HepG2 (cell line): Measurements from ENCODE around the gene CLDN7. TPM values are rescaled to one million over a fixed set of nuclear protein-coding genes. Genes with fewer than 3 reads are reported as not detected.
A peak's percentile ranks its signal among the peaks of the same experiment; 100 is the strongest.

Source experiments
- AKAP8 ChIP-seq: sonication (generic); formaldehyde crosslinking; IDR thresholded peaks from 2 replicates; pipeline ENCODE4 v1.5.1; 2020; ENCODE audit warnings: mild to moderate bottlenecking, missing genetic modification reagents
- ATF1 ChIP-seq: IDR thresholded peaks from 2 replicates; pipeline ENCODE4 v1.6.1; 2016; ENCODE audit warnings: mild to moderate bottlenecking, control low read depth
- HOXA3 ChIP-seq: sonication (generic); formaldehyde crosslinking; IDR thresholded peaks from 2 replicates; pipeline ENCODE4 v1.5.0; 2020; ENCODE audit warnings: missing genetic modification reagents
- JUN ChIP-seq: sonication (generic); formaldehyde crosslinking; IDR thresholded peaks from 2 replicates; pipeline ENCODE4 v1.4.0; 2020; ENCODE audit warnings: mild to moderate bottlenecking, missing genetic modification reagents
- NCOA1 ChIP-seq: sonication (generic); formaldehyde crosslinking; IDR thresholded peaks from 2 replicates; pipeline ENCODE4 v1.9.0; 2021; ENCODE audit warnings: missing genetic modification reagents
- STAT5B ChIP-seq: sonication (generic); formaldehyde crosslinking; IDR thresholded peaks from 2 replicates; pipeline ENCODE4 v1.4.0; 2020; ENCODE audit warnings: missing genetic modification reagents
- ZNF839 ChIP-seq: sonication (generic); formaldehyde crosslinking; IDR thresholded peaks from 2 replicates; pipeline ENCODE4 v1.4.0; 2020; ENCODE audit warnings: missing genetic modification reagents, mild to moderate bottlenecking, borderline replicate concordance
- polyA plus RNA-seq, 8 experiments: library from polyadenylated mRNA; depleted of rRNA in 3 of 8; stranded (reverse) in 7 of 8; unstranded in 1 of 8; fragments of >200 nt; fragmentation: Illumina TruSeq in 4 of 8; extraction: Trizol in 4 of 8; gene quantifications; 2 replicates each; pipeline versions ENCODE4 v1.2.1 to v1.2.3, GENCODE V29; 2011 to 2016; ENCODE audit warnings: low read depth in 4 of 8, missing spikeins in 1 of 8, mixed read lengths in 1 of 8; ENCODE audit not compliant: insufficient read depth in 1 of 8
- total RNA-seq, 5 experiments: library from RNA; depleted of rRNA; stranded (reverse); fragments of >200 nt; fragmentation: Illumina TruSeq; extraction: Trizol; gene quantifications; 2 replicates each; pipeline ENCODE4 v1.2.3, GENCODE V29; 2016; ENCODE audit warnings: low read depth in 1 of 5
- TF ChIP-seq, protein P1 (sequence below): sonication (generic); formaldehyde crosslinking; IDR thresholded peaks from 2 replicates; pipeline ENCODE4 v1.4.0; 2020; ENCODE audit warnings: mild to moderate bottlenecking, missing genetic modification reagents, borderline replicate concordance
- TF ChIP-seq, protein P2 (sequence below): sonication (generic); formaldehyde crosslinking; IDR thresholded peaks from 2 replicates; pipeline ENCODE4 v1.5.0; 2020; ENCODE audit warnings: missing genetic modification reagents
- TF ChIP-seq, protein P3 (sequence below), 2 experiments: sonication (generic) in 1 of 2; formaldehyde crosslinking in 1 of 2; IDR thresholded peaks; 2 replicates each; pipeline versions ENCODE4 v1.6.1 to v1.9.0; 2014 to 2022; ENCODE audit warnings: antibody characterized with exemption in 1 of 2, borderline replicate concordance in 1 of 2, inconsistent platforms in 1 of 2, low read depth in 1 of 2, missing genetic modification reagents in 1 of 2
- TF ChIP-seq, protein P4 (sequence below): sonication (generic); formaldehyde crosslinking; IDR thresholded peaks from 2 replicates; pipeline ENCODE4 v1.4.0; 2020; ENCODE audit warnings: missing genetic modification reagents, borderline replicate concordance
- TF ChIP-seq, protein P5 (sequence below): sonication (generic); formaldehyde crosslinking; IDR thresholded peaks from 2 replicates; pipeline ENCODE4 v1.9.0; 2021; ENCODE audit warnings: missing genetic modification reagents, borderline replicate concordance

CLDN7 gene
- total and polyA plus RNA-seq, 2 of the 13 experiments (the other 11 are each of a cell fraction or from before 2014, with no cell fraction given): not detected

DNA sequence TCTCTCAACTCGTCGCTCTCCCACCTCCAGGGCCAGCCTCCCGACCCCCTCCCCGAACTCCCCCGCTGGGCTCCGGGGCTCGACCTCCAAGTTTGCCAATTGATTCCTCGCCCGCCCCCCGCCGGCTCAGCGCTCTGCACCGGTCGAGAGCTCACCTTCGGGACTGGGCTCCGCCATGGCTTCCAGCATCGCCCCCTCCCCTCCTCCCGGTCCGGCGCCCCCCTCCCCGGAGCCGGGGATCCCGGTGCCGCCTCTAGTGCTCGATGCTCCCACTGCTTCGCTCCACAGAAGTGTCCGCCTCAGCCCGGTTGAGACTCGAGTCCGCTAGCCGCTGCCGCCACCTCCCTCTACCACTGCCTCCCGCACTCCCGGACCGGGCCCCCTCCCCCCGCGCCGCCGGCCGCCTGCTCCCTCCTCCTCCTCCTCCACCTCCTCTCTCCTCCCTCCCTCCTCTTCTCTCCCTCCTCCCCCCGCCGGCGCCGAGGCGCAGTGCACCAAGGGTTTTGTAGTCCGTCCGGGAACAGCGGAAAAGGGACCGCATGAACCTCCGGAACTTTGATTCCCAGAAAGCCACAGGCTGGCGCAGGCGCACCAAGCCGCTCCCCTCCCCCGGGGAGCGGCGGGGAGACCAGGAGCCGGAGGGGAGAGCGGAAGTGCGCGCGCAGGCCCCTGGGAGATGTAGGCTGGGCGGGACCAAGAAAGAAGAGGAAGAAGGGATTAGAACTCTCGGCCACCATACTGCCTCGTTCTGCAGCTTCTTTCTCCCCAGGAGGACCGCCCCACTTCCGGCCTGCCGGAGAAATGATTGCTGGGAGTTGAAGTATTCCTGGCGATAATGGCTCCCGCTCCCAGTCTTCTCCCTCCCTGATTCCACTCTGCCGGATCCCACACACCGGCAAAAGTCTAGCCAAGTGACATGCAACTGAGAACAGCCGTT, 22.9 kb downstream of the CLDN7 start, which contains the start of gene PHF23 (continued):
- 0 out of 2 replicates have a peak, but pooled peaks have one; percentile 37 for TF ChIP-seq JUN (CRISPR knock-in tag)
- TF ChIP-seq STAT5B (CRISPR knock-in tag): no peak
- no peak for TF ChIP-seq NCOA1 (CRISPR knock-in tag)
- peak; percentile 85 for TF ChIP-seq HOXA3 (CRISPR knock-in tag)
- TF ChIP-seq, protein P1, sequence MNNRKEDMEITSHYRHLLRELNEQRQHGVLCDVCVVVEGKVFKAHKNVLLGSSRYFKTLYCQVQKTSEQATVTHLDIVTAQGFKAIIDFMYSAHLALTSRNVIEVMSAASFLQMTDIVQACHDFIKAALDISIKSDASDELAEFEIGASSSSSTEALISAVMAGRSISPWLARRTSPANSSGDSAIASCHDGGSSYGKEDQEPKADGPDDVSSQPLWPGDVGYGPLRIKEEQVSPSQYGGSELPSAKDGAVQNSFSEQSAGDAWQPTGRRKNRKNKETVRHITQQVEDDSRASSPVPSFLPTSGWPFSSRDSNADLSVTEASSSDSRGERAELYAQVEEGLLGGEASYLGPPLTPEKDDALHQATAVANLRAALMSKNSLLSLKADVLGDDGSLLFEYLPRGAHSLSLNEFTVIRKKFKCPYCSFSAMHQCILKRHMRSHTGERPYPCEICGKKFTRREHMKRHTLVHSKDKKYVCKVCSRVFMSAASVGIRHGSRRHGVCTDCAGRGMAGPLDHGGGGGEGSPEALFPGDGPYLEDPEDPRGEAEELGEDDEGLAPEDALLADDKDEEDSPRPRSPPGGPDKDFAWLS (CRISPR knock-in tag): no peak
- TF ChIP-seq, protein P2, sequence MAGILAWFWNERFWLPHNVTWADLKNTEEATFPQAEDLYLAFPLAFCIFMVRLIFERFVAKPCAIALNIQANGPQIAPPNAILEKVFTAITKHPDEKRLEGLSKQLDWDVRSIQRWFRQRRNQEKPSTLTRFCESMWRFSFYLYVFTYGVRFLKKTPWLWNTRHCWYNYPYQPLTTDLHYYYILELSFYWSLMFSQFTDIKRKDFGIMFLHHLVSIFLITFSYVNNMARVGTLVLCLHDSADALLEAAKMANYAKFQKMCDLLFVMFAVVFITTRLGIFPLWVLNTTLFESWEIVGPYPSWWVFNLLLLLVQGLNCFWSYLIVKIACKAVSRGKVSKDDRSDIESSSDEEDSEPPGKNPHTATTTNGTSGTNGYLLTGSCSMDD: no peak
- TF ChIP-seq, protein P3, sequence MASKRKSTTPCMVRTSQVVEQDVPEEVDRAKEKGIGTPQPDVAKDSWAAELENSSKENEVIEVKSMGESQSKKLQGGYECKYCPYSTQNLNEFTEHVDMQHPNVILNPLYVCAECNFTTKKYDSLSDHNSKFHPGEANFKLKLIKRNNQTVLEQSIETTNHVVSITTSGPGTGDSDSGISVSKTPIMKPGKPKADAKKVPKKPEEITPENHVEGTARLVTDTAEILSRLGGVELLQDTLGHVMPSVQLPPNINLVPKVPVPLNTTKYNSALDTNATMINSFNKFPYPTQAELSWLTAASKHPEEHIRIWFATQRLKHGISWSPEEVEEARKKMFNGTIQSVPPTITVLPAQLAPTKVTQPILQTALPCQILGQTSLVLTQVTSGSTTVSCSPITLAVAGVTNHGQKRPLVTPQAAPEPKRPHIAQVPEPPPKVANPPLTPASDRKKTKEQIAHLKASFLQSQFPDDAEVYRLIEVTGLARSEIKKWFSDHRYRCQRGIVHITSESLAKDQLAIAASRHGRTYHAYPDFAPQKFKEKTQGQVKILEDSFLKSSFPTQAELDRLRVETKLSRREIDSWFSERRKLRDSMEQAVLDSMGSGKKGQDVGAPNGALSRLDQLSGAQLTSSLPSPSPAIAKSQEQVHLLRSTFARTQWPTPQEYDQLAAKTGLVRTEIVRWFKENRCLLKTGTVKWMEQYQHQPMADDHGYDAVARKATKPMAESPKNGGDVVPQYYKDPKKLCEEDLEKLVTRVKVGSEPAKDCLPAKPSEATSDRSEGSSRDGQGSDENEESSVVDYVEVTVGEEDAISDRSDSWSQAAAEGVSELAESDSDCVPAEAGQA (IDR thresholded peaks at IDR 0.05; ENCODE audit: low read depth): no peak
- TF ChIP-seq, protein P3 (CRISPR knock-in tag; IDR thresholded peaks at IDR 0.05; ENCODE audit: borderline replicate concordance): no peak
- peak; percentile 69; the same call in 1 of the 2 replicates for TF ChIP-seq AKAP8
- TF ChIP-seq, protein P4, sequence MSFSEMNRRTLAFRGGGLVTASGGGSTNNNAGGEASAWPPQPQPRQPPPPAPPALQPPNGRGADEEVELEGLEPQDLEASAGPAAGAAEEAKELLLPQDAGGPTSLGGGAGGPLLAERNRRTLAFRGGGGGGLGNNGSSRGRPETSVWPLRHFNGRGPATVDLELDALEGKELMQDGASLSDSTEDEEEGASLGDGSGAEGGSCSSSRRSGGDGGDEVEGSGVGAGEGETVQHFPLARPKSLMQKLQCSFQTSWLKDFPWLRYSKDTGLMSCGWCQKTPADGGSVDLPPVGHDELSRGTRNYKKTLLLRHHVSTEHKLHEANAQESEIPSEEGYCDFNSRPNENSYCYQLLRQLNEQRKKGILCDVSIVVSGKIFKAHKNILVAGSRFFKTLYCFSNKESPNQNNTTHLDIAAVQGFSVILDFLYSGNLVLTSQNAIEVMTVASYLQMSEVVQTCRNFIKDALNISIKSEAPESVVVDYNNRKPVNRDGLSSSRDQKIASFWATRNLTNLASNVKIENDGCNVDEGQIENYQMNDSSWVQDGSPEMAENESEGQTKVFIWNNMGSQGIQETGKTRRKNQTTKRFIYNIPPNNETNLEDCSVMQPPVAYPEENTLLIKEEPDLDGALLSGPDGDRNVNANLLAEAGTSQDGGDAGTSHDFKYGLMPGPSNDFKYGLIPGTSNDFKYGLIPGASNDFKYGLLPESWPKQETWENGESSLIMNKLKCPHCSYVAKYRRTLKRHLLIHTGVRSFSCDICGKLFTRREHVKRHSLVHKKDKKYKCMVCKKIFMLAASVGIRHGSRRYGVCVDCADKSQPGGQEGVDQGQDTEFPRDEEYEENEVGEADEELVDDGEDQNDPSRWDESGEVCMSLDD (CRISPR knock-in tag): no peak
- TF ChIP-seq ATF1 (CRISPR knock-in tag): peak; percentile 73; the same call in 1 of the 2 replicates
- TF ChIP-seq ZNF839 (CRISPR knock-in tag): no peak
- TF ChIP-seq, protein P5, sequence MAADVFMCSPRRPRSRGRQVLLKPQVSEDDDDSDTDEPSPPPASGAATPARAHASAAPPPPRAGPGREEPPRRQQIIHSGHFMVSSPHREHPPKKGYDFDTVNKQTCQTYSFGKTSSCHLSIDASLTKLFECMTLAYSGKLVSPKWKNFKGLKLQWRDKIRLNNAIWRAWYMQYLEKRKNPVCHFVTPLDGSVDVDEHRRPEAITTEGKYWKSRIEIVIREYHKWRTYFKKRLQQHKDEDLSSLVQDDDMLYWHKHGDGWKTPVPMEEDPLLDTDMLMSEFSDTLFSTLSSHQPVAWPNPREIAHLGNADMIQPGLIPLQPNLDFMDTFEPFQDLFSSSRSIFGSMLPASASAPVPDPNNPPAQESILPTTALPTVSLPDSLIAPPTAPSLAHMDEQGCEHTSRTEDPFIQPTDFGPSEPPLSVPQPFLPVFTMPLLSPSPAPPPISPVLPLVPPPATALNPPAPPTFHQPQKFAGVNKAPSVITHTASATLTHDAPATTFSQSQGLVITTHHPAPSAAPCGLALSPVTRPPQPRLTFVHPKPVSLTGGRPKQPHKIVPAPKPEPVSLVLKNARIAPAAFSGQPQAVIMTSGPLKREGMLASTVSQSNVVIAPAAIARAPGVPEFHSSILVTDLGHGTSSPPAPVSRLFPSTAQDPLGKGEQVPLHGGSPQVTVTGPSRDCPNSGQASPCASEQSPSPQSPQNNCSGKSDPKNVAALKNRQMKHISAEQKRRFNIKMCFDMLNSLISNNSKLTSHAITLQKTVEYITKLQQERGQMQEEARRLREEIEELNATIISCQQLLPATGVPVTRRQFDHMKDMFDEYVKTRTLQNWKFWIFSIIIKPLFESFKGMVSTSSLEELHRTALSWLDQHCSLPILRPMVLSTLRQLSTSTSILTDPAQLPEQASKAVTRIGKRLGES: no peak
